HG02870 (cell line): ENCODE results near the gene TGFBI.

ENCODE experiments used
- ATAC-seq: cut with Tn5 transposase; IDR thresholded peaks from one replicate; pipeline ENCODE4 v1.9.1; 2021; ENCODE audit warnings: mild to moderate bottlenecking, moderate library complexity; ENCODE audit not compliant: unreplicated experiment

The TGFBI gene

GRCh38 chr5:136001466-136001981, 27.3 kb upstream of the TGFBI start:
- no peak for ATAC-seq

GRCh38 chr5:136004436-136004835, 24.4 kb upstream of the TGFBI start:
- no peak for ATAC-seq

GRCh38 chr5:136005476-136005875, 23.3 kb upstream of the TGFBI start:
- no peak for ATAC-seq

GRCh38 chr5:136006164-136006563, 22.6 kb upstream of the TGFBI start:
- ATAC-seq = no peak

GRCh38 chr5:136006761-136007251, 22.0 kb upstream of the TGFBI start:
- no peak for ATAC-seq

- no peak for ATAC-seq
Observed at GRCh38 chr5:136007271-136007670, 21.5 kb upstream of the TGFBI start.

GRCh38 chr5:136011414-136012001, 17.3 kb upstream of the TGFBI start:
- ATAC-seq = no peak

GRCh38 chr5:136012041-136012804, 16.6 kb upstream of the TGFBI start:
- no peak for ATAC-seq

GRCh38 chr5:136013559-136013958, 15.2 kb upstream of the TGFBI start:
- ATAC-seq = no peak

GRCh38 chr5:136014049-136015002, 14.5 kb upstream of the TGFBI start:
- peak; percentile 67 for ATAC-seq

- no peak for ATAC-seq
Observed at GRCh38 chr5:136015003-136015375, 13.8 kb upstream of the TGFBI start.

- no peak for ATAC-seq
Observed at GRCh38 chr5:136015966-136016650, 12.7 kb upstream of the TGFBI start.

GRCh38 chr5:136016945-136017530, 11.8 kb upstream of the TGFBI start:
- no peak for ATAC-seq

GRCh38 chr5:136018814-136019783, 9.7 kb upstream of the TGFBI start:
- ATAC-seq = no peak

- ATAC-seq = no peak
Observed at GRCh38 chr5:136020001-136020382, 8.8 kb upstream of the TGFBI start.

- no peak for ATAC-seq
Observed at GRCh38 chr5:136020383-136021015, 8.3 kb upstream of the TGFBI start.

GRCh38 chr5:136021016-136021405, 7.8 kb upstream of the TGFBI start:
- no peak for ATAC-seq

- no peak for ATAC-seq
Observed at GRCh38 chr5:136022965-136023364, 5.8 kb upstream of the TGFBI start.
